Right cardiac atrium (tissue), 5 donors: Measurements from ENCODE around the gene AFAP1. TPM values are rescaled to one million over a fixed set of nuclear protein-coding genes. Genes with fewer than 3 reads are reported as not detected.
A peak's percentile ranks its signal among the peaks of the same experiment; 100 is the strongest.

Experiments used
- ATAC-seq, 2 donors: fragments of 200-7000 bp; cut with Tn5 transposase; one replicate each; pipeline versions ENCODE4 v1.8.0 to v1.9.1; 2020; ENCODE audit warnings: moderate library complexity in 2 of 2, mild to moderate bottlenecking in 1 of 2
- DNase-seq, 3 donors: peaks; one replicate each; pipeline ENCODE4 v3.0.0-alpha.2; 2020
- H3K27ac ChIP-seq: one replicate; pipeline ENCODE4 v1.5.1; 2013; ENCODE audit warnings: mild to moderate bottlenecking, low read length, control low read depth, moderate library complexity
- H3K27me3 ChIP-seq: one replicate; pipeline ENCODE4 v1.6.1; 2013; ENCODE audit not compliant: control insufficient read depth, insufficient read depth
- H3K4me1 ChIP-seq: one replicate; pipeline ENCODE4 v1.6.1; 2013; ENCODE audit warnings: low read length; ENCODE audit not compliant: control insufficient read depth, insufficient read depth
- H3K4me3 ChIP-seq: one replicate; pipeline ENCODE4 v1.5.1; 2013; ENCODE audit warnings: low read length, control low read depth
- H3K9me3 ChIP-seq: one replicate; pipeline ENCODE4 v1.6.1; 2013; ENCODE audit warnings: low read length; ENCODE audit not compliant: control insufficient read depth
- WGBS: extraction: QIAGEN DNeasy Blood & Tissue Kit; methylation state at CpG from one replicate; pipeline ENCODE4 v1.1.7; 2013; 5-methylcytosine and 5-hydroxymethylcytosine counted together
- intact Hi-C, 4 donors: fragments of 100-400 bp; cut with DNase I; formaldehyde crosslinking; loops; one replicate each; pipeline versions ENCODE4 v1.11.0 to v1.14.0; 2022 to 2023
- polyA plus RNA-seq: library from polyadenylated mRNA; stranded (reverse); fragments of 200-250 nt; gene quantifications from one replicate; pipeline ENCODE4 v1.2.3, GENCODE V29; 2013
- total RNA-seq, 4 donors: library from RNA; stranded (reverse); fragmentation: NEBNext Ultra II Directional; extraction: Animal tissue kit (Norgen Biotek cat#: 25700); gene quantifications; one replicate each; pipeline ENCODE4 v1.2.1, GENCODE V29; 2021
- donor health status: healthy with polysubstance abuse.
- donor health status: DM: no; HTN: yes; CAD: no.
- donor health status: DM: no; HTN: no; CAD: no.
- donor health status: DM: no; HTN: yes; CAD: no; lungs with severe emphysema.
- donor health status: DM: yes; HTN: yes; CAD: no.

AFAP1 gene
- total and polyA plus RNA-seq, 5 donors, result 7.8 to 43.6 (median 25.4) TPM

DNA sequence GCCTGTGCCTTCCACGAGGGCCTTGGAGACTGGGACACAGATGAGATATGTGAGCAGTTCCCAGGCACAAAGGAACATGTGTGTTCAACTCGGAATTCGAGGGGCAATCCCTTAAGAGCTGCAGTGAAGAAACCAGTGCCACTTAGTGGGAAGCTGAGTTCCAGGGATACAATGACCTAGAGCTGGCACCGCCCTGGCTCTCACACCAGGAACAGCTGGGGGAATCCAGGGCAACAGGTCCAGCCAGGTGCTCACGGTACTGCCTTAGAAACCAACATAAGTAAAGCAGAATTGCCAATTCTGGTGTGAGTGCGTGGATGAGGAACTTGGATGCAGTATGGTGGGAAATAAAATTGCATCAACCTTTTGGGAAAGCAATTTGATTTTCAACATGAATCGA, 122.9 kb downstream of the AFAP1 start:
- intact Hi-C loops, result no loop called here
- no peak overlapping the region for H3K4me3 ChIP-seq
- H3K27ac ChIP-seq, result no peak overlapping the region
- 88% methylated on average over 7 of the region's 7 CpGs for WGBS
- H3K9me3 ChIP-seq, result no peaks in the 10 kb centered on the region
- DNase-seq (no peak), ATAC-seq (no peak)
- H3K4me1 ChIP-seq, result peaks cover 5% of the 10 kb centered on the region
- H3K27me3 ChIP-seq, result no peaks in the 10 kb centered on the region

DNA sequence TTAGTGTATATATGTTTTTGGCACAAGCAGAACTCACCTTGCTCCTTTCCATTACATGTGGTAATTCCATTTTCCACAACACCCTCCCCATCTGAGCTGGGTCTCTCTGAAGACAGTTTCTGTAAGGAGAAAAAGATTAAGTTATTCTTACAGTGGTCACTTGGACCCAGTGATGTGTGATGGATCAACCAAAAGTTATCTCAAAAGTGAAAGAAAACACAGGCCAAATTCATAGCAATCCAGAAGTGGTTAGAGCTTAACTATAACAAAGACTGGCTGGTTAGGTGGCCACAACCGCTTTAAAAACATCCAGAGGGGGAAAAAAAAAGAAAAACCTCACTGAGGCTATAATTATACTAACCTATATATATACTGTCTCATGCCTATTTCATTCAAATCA, 123.7 kb downstream of the AFAP1 start:
- intact Hi-C loops, result no loop called here
- WGBS, result 86% methylated on average over 1 of the region's 1 CpG
- ATAC-seq (no peak), DNase-seq (no peak)
- Histone ChIP-seq H3K27me3 (no peaks in the 10 kb centered on the region), H3K9me3 (no peaks in the 10 kb centered on the region), H3K4me1 (peaks cover 11% of the 10 kb centered on the region), H3K27ac (no peak overlapping the region), H3K4me3 (no peak overlapping the region)

DNA sequence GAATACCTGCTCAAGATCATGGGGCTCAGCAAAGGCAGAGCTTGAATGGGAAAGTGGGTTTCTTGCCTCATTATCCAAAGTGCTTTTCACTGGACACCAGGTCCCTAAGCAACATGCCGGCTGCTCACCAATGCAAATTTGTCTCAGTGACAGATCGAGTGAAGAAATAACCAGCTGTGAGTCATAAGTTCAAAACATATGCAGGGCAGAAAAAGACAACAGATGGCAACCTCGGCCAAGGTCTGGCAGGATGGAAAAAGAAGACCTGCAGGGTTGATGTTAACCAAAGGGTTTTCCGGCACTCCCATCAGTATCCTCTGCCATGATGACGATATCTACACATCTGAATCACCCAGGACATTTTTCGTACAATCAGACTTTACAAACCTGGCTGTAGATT, 124.1 kb downstream of the AFAP1 start:
- no peak for DNase-seq
- 92% methylated on average over 6 of the region's 6 CpGs for WGBS
- Histone ChIP-seq H3K4me3 (no peak overlapping the region), H3K27me3 (no peaks in the 10 kb centered on the region), H3K27ac (no peak overlapping the region), H3K4me1 (peaks cover 12% of the 10 kb centered on the region), H3K9me3 (no peaks in the 10 kb centered on the region)
- ATAC-seq, result no peak
- intact Hi-C loops, result no loop called here

DNA sequence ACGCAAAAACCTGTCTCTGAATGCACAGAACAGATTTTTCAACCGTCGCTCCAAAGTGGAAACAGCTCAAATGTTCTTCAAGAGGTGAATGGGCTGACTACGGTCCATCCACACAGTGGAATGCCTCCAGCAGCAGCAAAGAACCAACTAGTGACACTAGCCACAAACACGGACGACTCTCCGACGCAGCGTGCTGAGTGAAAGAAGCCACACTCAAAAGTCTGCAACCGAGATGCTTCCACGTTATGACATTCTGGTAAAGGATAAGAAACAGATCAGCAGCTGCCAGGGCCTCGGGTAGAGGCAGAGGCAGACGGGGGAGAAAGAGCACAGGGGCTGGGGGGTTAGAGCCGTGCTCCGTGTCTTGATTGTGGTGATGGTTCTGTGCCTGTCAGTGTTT, 125.2 kb downstream of the AFAP1 start:
- Histone ChIP-seq H3K9me3 (no peaks in the 10 kb centered on the region), H3K27ac (no peak overlapping the region), H3K4me3 (no peak overlapping the region), H3K27me3 (no peaks in the 10 kb centered on the region), H3K4me1 (peaks cover 8% of the 10 kb centered on the region)
- intact Hi-C loops, result no loop called here
- ATAC-seq (no peak), DNase-seq (no peak)
- 88% methylated on average over 15 of the region's 15 CpGs for WGBS

DNA sequence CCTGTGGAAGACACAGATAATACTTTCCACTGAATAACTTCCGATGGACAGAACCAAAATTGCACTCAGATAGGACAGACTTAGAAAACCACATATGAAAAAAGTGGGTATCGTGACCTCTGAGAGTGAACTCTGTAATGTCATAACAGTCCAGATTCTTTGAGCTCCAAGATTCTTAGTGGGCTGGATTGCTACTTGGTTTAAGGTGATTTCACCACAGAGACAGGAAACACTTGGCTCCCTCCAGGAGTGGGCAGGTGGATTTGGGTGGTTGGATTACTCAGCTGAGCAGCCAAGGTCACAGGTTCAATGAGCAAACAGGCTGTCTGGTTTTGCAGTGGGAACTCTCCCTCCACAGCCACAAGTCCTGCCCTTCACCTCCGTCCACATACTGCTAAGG, 126.0 kb downstream of the AFAP1 start:
- intact Hi-C loops, result no loop called here
- Histone ChIP-seq H3K27ac (no peak overlapping the region), H3K4me1 (peaks cover 9% of the 10 kb centered on the region), H3K9me3 (no peaks in the 10 kb centered on the region), H3K4me3 (no peak overlapping the region), H3K27me3 (no peaks in the 10 kb centered on the region)
- 77% methylated on average over 3 of the region's 3 CpGs for WGBS
- DNase-seq (no peak), ATAC-seq (no peak)

DNA sequence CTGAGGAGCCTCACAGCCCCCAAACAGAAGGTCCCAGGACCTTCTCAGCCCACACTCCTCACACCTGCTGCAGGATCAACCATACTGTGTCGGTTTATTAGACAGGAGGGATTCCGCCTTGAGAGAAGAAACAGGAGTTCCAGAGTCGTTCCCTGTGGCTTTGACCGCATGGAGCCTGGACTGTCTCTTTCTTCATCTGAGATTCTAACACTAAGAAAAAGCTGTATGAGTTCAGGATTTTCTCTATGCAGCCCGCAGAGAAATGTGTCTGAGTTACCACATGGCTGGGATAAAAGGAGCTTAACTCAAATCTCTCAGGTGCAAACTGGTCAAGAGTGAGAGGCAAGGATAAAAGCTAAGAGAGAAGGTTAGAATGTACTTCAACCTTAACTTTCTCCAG, 126.7 kb downstream of the AFAP1 start:
- Histone ChIP-seq H3K9me3 (no peaks in the 10 kb centered on the region), H3K4me3 (no peak overlapping the region), H3K27ac (peak overlapping the region; percentile 31), H3K4me1 (peaks cover 11% of the 10 kb centered on the region), H3K27me3 (no peaks in the 10 kb centered on the region)
- WGBS, result 75% methylated on average over 5 of the region's 5 CpGs
- intact Hi-C loops, result no loop called here
- ATAC-seq (no peak), DNase-seq (no peak)

DNA sequence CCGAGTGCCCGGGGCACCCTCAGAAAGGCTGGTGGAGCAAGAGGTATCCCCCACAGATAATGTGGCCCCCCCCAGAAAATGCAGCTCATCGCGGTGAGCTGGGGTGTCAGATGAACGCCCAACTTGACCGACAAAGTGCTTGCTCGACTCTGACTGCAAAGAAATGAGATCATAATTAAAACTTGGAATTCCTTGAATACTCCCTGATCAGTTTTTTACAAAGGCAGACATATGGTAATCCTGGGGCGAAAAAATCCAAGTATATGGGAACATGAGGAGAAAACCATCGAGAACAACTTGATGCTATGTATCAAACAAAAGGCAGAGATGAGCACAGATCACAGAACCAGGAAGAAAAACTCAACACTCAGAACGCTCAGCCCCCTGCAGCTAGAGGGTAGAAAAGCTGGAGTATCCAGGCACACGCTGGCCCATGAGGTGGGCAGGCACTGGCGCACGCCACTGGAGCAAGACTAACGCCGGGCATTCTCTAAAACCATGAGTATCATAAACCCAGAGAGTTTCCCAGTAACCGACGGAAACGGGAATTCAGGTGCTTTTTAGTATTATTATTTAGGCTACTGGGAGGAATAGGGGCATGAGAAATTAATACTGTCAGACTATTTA, 127.3 kb downstream of the AFAP1 start:
- ATAC-seq (no peak), DNase-seq (no peak)
- 65% methylated on average over 18 of the region's 18 CpGs for WGBS
- intact Hi-C loops, result no loop called here
- no peak overlapping the region for H3K4me3 ChIP-seq
- H3K27ac ChIP-seq, result peak overlapping the region; percentile 3
- H3K27me3 ChIP-seq, result no peaks in the 10 kb centered on the region
- no peaks in the 10 kb centered on the region for H3K9me3 ChIP-seq
- peaks cover 15% of the 10 kb centered on the region for H3K4me1 ChIP-seq

DNA sequence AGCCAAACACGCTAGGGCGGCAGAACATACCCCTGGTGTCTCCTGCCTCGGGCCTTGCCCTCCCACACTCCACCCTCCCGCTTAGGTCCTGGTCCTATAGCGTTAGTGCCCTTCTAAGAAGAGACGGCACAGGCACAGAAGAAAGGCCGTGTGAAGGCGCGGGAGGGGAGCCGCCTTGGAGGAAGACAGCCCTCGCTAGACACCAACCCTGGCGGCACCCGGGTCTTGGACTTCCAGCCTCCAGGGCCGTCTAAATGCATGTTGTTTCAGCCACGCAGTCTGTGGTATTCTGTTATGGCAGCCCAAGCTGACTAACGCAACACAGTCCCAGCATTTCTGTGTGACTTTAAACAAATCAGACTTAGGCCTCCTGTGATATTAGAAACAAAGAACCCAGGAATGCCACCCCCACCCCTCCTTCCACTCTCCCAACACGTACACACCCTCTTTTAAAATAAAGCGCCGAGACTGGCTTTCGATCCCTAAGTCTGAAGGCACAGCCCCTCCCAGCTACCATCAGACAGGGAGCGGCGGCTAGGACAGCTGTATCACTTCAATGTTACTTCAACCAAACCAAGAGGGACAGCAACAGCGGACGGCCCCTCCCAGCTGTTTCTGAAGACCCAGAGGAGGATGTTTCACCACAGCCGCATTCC, 128.0 kb downstream of the AFAP1 start:
- Histone ChIP-seq H3K4me1 (peaks cover 20% of the 10 kb centered on the region), H3K27ac (peak overlapping the region; percentile 70), H3K27me3 (no peaks in the 10 kb centered on the region), H3K9me3 (no peaks in the 10 kb centered on the region), H3K4me3 (no peak overlapping the region)
- intact Hi-C loops, result no loop called here
- DNase-seq (peak; percentile 81 to 91 (median 88)), ATAC-seq (peak; percentile 72 to 80)
- WGBS, result 60% methylated on average over 25 of the region's 25 CpGs

DNA sequence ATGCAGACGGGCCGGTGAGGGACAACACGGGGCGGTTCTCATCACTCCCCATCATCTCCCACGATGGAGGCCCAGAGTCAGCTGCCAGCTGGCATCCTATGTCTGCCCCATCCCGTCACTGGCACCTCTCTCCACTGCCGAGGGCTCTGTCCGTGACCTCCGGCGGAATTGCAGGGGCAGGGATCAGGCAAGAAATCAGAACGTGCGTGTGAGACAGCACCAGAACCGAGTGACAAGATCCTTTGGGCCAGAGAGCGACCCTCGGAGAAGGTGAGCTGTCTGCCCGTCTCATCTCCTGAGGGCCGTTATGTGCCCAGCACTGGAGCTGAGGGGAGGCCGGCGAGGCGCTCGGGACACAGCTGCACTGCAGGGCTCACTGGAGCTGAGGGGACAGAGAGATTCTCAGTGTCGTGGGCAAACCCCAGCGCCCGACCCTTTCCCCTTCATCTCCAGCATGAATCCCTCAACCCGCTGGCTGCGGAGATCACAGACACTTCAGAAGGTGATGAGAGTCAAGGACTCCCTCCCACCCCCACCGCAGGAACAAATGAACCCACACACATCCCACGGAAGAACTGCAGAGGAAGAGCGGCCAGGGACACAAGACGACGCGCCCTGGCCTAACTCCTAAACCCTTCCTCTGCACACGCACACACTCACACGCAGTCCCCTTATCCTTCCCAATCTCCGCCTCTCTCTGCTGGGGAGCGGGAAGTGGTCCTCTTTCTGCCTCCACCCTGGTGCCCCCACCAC, 128.7 kb downstream of the AFAP1 start:
- ATAC-seq, result peak; percentile 3 to 13
- Histone ChIP-seq H3K27me3 (no peaks in the 10 kb centered on the region), H3K4me1 (peaks cover 24% of the 10 kb centered on the region), H3K27ac (peak overlapping the region; percentile 70), H3K9me3 (no peaks in the 10 kb centered on the region), H3K4me3 (no peak overlapping the region)
- 63% methylated on average over 36 of the region's 36 CpGs for WGBS
- intact Hi-C loops, result no loop called here
- peak; percentile 58 to 78 (median 72) for DNase-seq

DNA sequence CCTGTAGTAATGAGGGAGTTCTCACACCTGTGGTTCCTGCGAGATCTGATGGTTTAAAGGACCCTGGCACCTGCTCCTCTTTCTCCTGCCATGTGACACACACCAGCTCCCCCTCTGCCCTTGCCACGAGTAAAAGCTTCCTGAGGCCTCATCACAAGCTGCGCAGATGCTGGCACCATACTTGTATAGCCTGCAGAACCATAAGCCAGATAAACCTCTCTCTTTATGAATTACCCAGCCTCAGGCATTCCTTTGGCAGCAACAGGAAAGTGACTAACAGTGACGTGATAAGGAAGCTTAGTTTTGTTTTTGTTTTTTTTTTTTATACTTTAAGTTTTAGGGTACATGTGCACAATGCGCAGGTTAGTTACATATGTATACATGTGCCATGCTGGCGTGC, 130.9 kb downstream of the AFAP1 start:
- Histone ChIP-seq H3K9me3 (no peaks in the 10 kb centered on the region), H3K27ac (no peak overlapping the region), H3K27me3 (no peaks in the 10 kb centered on the region), H3K4me1 (peaks cover 26% of the 10 kb centered on the region), H3K4me3 (no peak overlapping the region)
- intact Hi-C loops, result loop anchor here in 2 of 4 donors (5.0 to 10.0 kb wide), 3 partner anchors 34 to 126 kb away; partner anchors contain the start of gene AFAP1 (in 2 of the 2)
- 75% methylated on average over 6 of the region's 6 CpGs for WGBS
- no peak for ATAC-seq
- no peak for DNase-seq

DNA sequence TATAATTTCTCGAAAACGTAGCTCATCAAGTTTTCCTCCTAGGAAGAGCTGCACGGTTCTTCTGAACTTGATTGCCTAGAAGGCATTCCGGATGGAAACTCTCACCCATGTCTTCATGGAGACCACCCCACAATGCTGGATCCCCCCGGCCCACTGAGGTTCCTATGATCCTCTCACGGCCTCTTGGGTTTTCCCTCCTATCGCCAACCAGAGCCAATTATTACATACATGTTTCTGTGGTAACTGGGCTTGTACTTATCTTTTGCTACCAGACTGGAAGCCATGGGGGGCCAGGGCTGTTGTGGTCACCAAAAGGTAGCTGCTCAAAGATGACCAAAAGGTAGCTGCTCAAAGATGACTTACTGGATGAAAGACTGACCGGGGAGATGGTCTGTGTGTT, 131.5 kb downstream of the AFAP1 start:
- Histone ChIP-seq H3K27me3 (no peaks in the 10 kb centered on the region), H3K27ac (peak overlapping the region; percentile 90), H3K4me3 (no peak overlapping the region), H3K9me3 (no peaks in the 10 kb centered on the region), H3K4me1 (peaks cover 26% of the 10 kb centered on the region)
- WGBS, result 95% methylated on average over 8 of the region's 8 CpGs
- no peak for ATAC-seq
- DNase-seq, result no peak
- intact Hi-C loops, result loop anchor here in 2 of 4 donors (5.0 to 10.0 kb wide), 3 partner anchors 34 to 127 kb away; partner anchors contain the start of gene AFAP1 (in 2 of the 2)
